Stimulated activated CD4-positive, alpha-beta T cell treated with anti-CD3 and anti-CD28 coated beads, Interleukin-15, amount 100 ng/mL, for 24 hours (primary cell): ENCODE measurements around the gene BBS1.
A peak's percentile ranks its signal among the peaks of the same experiment; 100 is the strongest.

Source experiments
- DNase-seq: peaks from one replicate; pipeline ENCODE4 v3.0.0-alpha.2; 2020

BBS1 gene

GRCh38 chr11:66477263-66478201 is 32.9 kb upstream of the BBS1 start:
- no peak for DNase-seq

GRCh38 chr11:66478729-66479393 is 31.6 kb upstream of the BBS1 start:
- DNase-seq = peak; percentile 28

- DNase-seq = no peak
Measured at GRCh38 chr11:66479394-66480116, 30.9 kb upstream of the BBS1 start.

GRCh38 chr11:66480117-66480938 is 30.1 kb upstream of the BBS1 start, which contains the start of gene DPP3:
Gene DPP3, plus strand, starts transcription at chr11:66480434. Its CDS starts 1,767 bp downstream, at chr11:66482201.
- DNase-seq = peak; percentile 99

- DNase-seq = no peak
Measured at GRCh38 chr11:66484806-66485380, 25.5 kb upstream of the BBS1 start.

- DNase-seq = no peak
Measured at GRCh38 chr11:66488957-66489356, 21.5 kb upstream of the BBS1 start.

- no peak for DNase-seq
Measured at GRCh38 chr11:66489636-66490035, 20.8 kb upstream of the BBS1 start.

- DNase-seq = no peak
Measured at GRCh38 chr11:66491315-66491935, 19.0 kb upstream of the BBS1 start.

GRCh38 chr11:66492161-66492865 is 18.1 kb upstream of the BBS1 start:
- no peak for DNase-seq

- no peak for DNase-seq
Measured at GRCh38 chr11:66493130-66493529, 17.3 kb upstream of the BBS1 start.

- no peak for DNase-seq
Measured at GRCh38 chr11:66494458-66494857, 16.0 kb upstream of the BBS1 start.

GRCh38 chr11:66494935-66495334 is 15.5 kb upstream of the BBS1 start:
- no peak for DNase-seq

GRCh38 chr11:66495401-66495854 is 15.0 kb upstream of the BBS1 start:
- DNase-seq = peak; percentile 30

GRCh38 chr11:66497206-66497605 is 13.2 kb upstream of the BBS1 start:
- no peak for DNase-seq

- DNase-seq = no peak
Measured at GRCh38 chr11:66498506-66498905, 11.9 kb upstream of the BBS1 start.

GRCh38 chr11:66505276-66505816 is 5.1 kb upstream of the BBS1 start:
- DNase-seq = no peak

- DNase-seq = peak; percentile 7
Measured at GRCh38 chr11:66509131-66509561, 1.3 kb upstream of the BBS1 start.

GRCh38 chr11:66510990-66511339 is 530 bp downstream of the BBS1 start:
- no peak for DNase-seq

- DNase-seq = no peak
Measured at GRCh38 chr11:66523611-66524010, 13.2 kb downstream of the BBS1 start.

GRCh38 chr11:66524304-66525040 is 14.0 kb downstream of the BBS1 start:
- no peak for DNase-seq
